ENCODE results near the gene SOD1. TPM values are rescaled to one million over a fixed set of nuclear protein-coding genes. Genes with fewer than 3 reads are reported as not detected.

The SOD1 gene
- 3,138 and 3,475 TPM in 2 replicates for polyA plus RNA-seq

DNA sequence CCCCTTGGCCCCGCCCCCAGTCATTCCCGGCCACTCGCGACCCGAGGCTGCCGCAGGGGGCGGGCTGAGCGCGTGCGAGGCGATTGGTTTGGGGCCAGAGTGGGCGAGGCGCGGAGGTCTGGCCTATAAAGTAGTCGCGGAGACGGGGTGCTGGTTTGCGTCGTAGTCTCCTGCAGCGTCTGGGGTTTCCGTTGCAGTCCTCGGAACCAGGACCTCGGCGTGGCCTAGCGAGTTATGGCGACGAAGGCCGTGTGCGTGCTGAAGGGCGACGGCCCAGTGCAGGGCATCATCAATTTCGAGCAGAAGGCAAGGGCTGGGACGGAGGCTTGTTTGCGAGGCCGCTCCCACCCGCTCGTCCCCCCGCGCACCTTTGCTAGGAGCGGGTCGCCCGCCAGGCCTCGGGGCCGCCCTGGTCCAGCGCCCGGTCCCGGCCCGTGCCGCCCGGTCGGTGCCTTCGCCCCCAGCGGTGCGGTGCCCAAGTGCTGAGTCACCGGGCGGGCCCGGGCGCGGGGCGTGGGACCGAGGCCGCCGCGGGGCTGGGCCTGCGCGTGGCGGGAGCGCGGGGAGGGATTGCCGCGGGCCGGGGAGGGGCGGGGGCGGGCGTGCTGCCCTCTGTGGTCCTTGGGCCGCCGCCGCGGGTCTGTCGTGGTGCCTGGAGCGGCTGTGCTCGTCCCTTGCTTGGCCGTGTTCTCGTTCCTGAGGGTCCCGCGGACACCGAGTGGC, at the start of gene SOD1:
TSS of gene SOD1 (plus strand) at position 158 of the 723 bp plus-strand sequence. CDS start at position 235, 77 bp downstream.

Other genes with a start within 250 kb of the SOD1 start
- gene SCAF4, start 72.4 kb downstream of the SOD1 start, polyA plus RNA-seq = 4.7 and 4.9 TPM in 2 replicates
- 22.5 and 27.2 TPM in 2 replicates for gene HUNK, start 213.3 kb downstream of the SOD1 start, polyA plus RNA-seq